ENCODE measurements around the gene RFX4. TPM values are rescaled to one million over a fixed set of nuclear protein-coding genes. Genes with fewer than 3 reads are reported as not detected.

The RFX4 gene
- total and polyA plus RNA-seq, 2 of the 13 experiments (the other 11 are each of a cell fraction or from before 2014, with no cell fraction given), result not detected

GRCh38 chr12:106773286-106774004, 190.6 kb downstream of the RFX4 start (continued):
- no peak for TF ChIP-seq ELF1 (CRISPR knock-in tag; IDR thresholded peaks at IDR 0.05)
- TF ChIP-seq STAG1 (CRISPR knock-in tag; IDR thresholded peaks at IDR 0.05), result no peak

GRCh38 chr12:106774005-106774807, 191.4 kb downstream of the RFX4 start, which contains the start of gene RIC8B:
RIC8B (plus strand) TSS chr12:106774682; CDS start chr12:106774746, 64 bp downstream.
- Histone ChIP-seq H3K27me3 (ENCODE audit: control insufficient read depth in 1 of 2, insufficient read depth in 2 of 2, low read length in 2 of 2) (no peaks in the 10 kb centered on the region; a peak in 1 of 5 replicates), H3K4me1 (ENCODE audit: insufficient read depth, low read length) (peaks cover 76% of the 10 kb centered on the region), H3K36me3 (replicated peaks in 1 of 2; ENCODE audit: control insufficient read depth in 1 of 2, insufficient read depth in 2 of 2, low read length in 2 of 2) (no peaks in the 10 kb centered on the region), H3K9ac (ENCODE audit: insufficient read depth, low read depth, low read length) (peak within 1 kb of the TSS; percentile 97), H3K4me2 (ENCODE audit: low read depth, low read length) (peak within 1 kb of the TSS; percentile 86), H3K27ac (ENCODE audit: extremely low read length, insufficient read depth, low read length) (peak within 1 kb of the TSS; percentile 97), H3K9me3 (ENCODE audit: low read length) (no peaks in the 10 kb centered on the region), H4K20me1 (ENCODE audit: insufficient read depth, low read length) (no peaks in the 10 kb centered on the region; the same call in 1 of the 2 replicates), H3K4me3 (replicated peaks in 1 of 3; ENCODE audit: insufficient read depth in 1 of 3, low read depth in 2 of 3, low read length in 3 of 3) (peak within 1 kb of the TSS; percentile 82 to 95 (median 93)), H3K79me2 (ENCODE audit: insufficient read depth, low read length) (peaks cover 37% of the 10 kb centered on the region), H2AFZ (ENCODE audit: low read length) (peak within 1 kb of the TSS; percentile 82)
- ChIA-PET CTCF (ENCODE audit: low intra/inter-chr PET ratio, low total read pairs) (no interaction called here), POLR2A (interaction anchor here (0.6 to 1.8 kb wide), 5 partner anchors 9 to 129 kb away, joined by 3 to 4 read pairs (median 3); no protein-coding TSS in a partner anchor)
- ATAC-seq (peak; percentile 93), DNase-seq (ENCODE audit: low spot score) (peak; percentile 98), FAIRE-seq (peak; percentile 97)
- intact Hi-C loops (cut with micrococcal nuclease; ENCODE audit: unreplicated experiment) (no loop called here), in situ Hi-C loops (cut with HindIII; ENCODE audit: extremely low pct_ligation_motif_present, low pct_unique_long_range_greater_than_20kb) (no loop called here)
- no TSS peak for BruUV-seq (replicated peaks)
- WGBS (ENCODE audit: low lambda C conversion rate), result under 1% methylated on average over 53 of the region's 66 CpGs
- TF ChIP-seq AHR (CRISPR knock-in tag; IDR thresholded peaks at IDR 0.05) (peak; percentile 62; the same call in 1 of the 2 replicates), ZMAT3 (CRISPR knock-in tag; conservative IDR thresholded peaks at IDR 0.05) (peak; percentile 94; the same call in 1 of the 2 replicates), ZNF709 (CRISPR knock-in tag; IDR thresholded peaks at IDR 0.05) (peak; percentile 87; the same call in 1 of the 2 replicates), HES4 (CRISPR knock-in tag; IDR thresholded peaks at IDR 0.05; ENCODE audit: borderline replicate concordance) (peak; percentile 22), ZNF737 (CRISPR knock-in tag; IDR thresholded peaks at IDR 0.05; ENCODE audit: borderline replicate concordance) (no peak), ETV5 (CRISPR knock-in tag; IDR thresholded peaks at IDR 0.05; ENCODE audit: borderline replicate concordance) (peak; percentile 94), ZNF83 (CRISPR knock-in tag; IDR thresholded peaks at IDR 0.05; ENCODE audit: borderline replicate concordance) (0 out of 2 replicates have a peak, but pooled peaks have one; percentile 43), MLXIP (CRISPR knock-in tag; IDR thresholded peaks at IDR 0.05; ENCODE audit: borderline replicate concordance) (no peak), ZNF441 (CRISPR knock-in tag; IDR thresholded peaks at IDR 0.05; ENCODE audit: borderline replicate concordance) (0 out of 2 replicates have a peak, but pooled peaks have one; percentile 23), AGO1 (IDR thresholded peaks at IDR 0.05; ENCODE audit: low read depth, low read length, poor library complexity, severe bottlenecking) (no peak), SKI (IDR thresholded peaks at IDR 0.05; ENCODE audit: partially characterized antibody) (peak; percentile 78), TCF12 (IDR thresholded peaks at IDR 0.05) (no peak), TCF12 (CRISPR knock-in tag; IDR thresholded peaks at IDR 0.05) (no peak), ZSCAN12 (CRISPR knock-in tag; IDR thresholded peaks at IDR 0.05) (no peak), ATF3 (CRISPR knock-in tag; IDR thresholded peaks at IDR 0.05) (peak; percentile 23; the same call in 1 of the 2 replicates)
